ENCODE results near the gene OLFML2A. TPM values are rescaled to one million over a fixed set of nuclear protein-coding genes. Genes with fewer than 3 reads are reported as not detected.
"Not testable (repeated sequence)": the region's sequence is repeated elsewhere in the genome, so short reads cannot be mapped to it uniquely, and the experiment has no call there.

OLFML2A gene
- total RNA-seq, 4 donors from 2014 or later = 13.7 to 33.1 (median 25.7) TPM

- TF ChIP-seq, protein P1, sequence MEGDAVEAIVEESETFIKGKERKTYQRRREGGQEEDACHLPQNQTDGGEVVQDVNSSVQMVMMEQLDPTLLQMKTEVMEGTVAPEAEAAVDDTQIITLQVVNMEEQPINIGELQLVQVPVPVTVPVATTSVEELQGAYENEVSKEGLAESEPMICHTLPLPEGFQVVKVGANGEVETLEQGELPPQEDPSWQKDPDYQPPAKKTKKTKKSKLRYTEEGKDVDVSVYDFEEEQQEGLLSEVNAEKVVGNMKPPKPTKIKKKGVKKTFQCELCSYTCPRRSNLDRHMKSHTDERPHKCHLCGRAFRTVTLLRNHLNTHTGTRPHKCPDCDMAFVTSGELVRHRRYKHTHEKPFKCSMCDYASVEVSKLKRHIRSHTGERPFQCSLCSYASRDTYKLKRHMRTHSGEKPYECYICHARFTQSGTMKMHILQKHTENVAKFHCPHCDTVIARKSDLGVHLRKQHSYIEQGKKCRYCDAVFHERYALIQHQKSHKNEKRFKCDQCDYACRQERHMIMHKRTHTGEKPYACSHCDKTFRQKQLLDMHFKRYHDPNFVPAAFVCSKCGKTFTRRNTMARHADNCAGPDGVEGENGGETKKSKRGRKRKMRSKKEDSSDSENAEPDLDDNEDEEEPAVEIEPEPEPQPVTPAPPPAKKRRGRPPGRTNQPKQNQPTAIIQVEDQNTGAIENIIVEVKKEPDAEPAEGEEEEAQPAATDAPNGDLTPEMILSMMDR (IDR thresholded peaks at IDR 0.05) = no peak
- TF ChIP-seq POLR2A (IDR thresholded peaks at IDR 0.05) = no peak
Observed at GRCh38 chr9:124830593-124830992, 53.7 kb downstream of the OLFML2A start.

GRCh38 chr9:124831642-124832364 lies 54.9 kb downstream of the OLFML2A start:
- intact Hi-C loops (cut with DNase I; ENCODE audit: low total_unique reads) = no loop called here
- DNase-seq (ENCODE audit: low spot score in 2 of 2) = no peak
- TF ChIP-seq POLR2A (IDR thresholded peaks at IDR 0.05) = no peak
- TF ChIP-seq, protein P1 (IDR thresholded peaks at IDR 0.05) = no peak
- 48 to 56% methylated on average over 9 of the region's 9 CpGs for WGBS, 2 donors
- H3K4me3 ChIP-seq (ENCODE audit: low read depth, poor library complexity, severe bottlenecking) = no peak overlapping the region

More at GRCh38 chr9:124830593-124830992, 53.7 kb downstream of the OLFML2A start:
- DNase-seq (ENCODE audit: low spot score in 2 of 2) = no peak
- intact Hi-C loops (cut with DNase I; ENCODE audit: low total_unique reads) = no loop called here
- no peak overlapping the region for H3K4me3 ChIP-seq (ENCODE audit: low read depth, poor library complexity, severe bottlenecking)
- 68 to 70% methylated on average over 4 of the region's 4 CpGs for WGBS, 2 donors

- no peak for DNase-seq (ENCODE audit: low spot score in 2 of 2)
- intact Hi-C loops (cut with DNase I; ENCODE audit: low total_unique reads) = no loop called here
- no peak overlapping the region for H3K4me3 ChIP-seq (ENCODE audit: low read depth, poor library complexity, severe bottlenecking)
- no peak for TF ChIP-seq POLR2A (IDR thresholded peaks at IDR 0.05)
- TF ChIP-seq, protein P1 (IDR thresholded peaks at IDR 0.05) = no peak
- 24 to 34% methylated on average over 5 to 7 of the region's 7 CpGs for WGBS, 2 donors
Observed at GRCh38 chr9:124834591-124834990, 57.7 kb downstream of the OLFML2A start.

DNA sequence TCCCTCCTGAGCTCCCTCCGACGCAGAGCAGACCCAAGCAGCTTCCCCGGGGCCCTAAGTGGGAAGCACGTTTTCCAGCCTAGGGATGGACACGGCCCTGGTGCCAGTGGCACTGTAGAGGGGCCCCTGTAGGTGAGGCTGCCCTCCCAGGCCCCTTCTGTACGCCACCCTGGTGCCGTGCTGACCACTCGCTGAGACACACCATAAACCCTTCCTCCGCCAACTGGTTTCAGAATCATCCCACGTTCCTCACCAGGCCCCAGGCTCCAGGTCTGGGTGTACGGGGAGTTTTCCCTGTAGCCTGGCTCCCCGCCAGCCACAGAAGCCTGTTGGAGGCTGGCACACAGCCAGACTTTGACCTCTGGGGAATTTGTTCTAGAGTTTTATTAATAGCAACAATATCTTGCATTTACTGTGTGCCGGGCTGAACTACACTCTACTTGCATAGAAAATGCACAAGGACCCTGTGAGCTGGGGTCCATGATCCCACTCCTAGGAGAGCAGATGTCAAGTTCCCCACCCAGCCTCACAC lies 58.2 kb downstream of the OLFML2A start:
- TF ChIP-seq POLR2A (IDR thresholded peaks at IDR 0.05) = no peak
- TF ChIP-seq, protein P1 (IDR thresholded peaks at IDR 0.05) = no peak
- H3K4me3 ChIP-seq (ENCODE audit: low read depth, poor library complexity, severe bottlenecking) = no peak overlapping the region
- intact Hi-C loops (cut with DNase I; ENCODE audit: low total_unique reads) = no loop called here
- WGBS, 2 donors = 45 to 52% methylated on average over 13 of the region's 13 CpGs
- peak in 1 of 2 donors; percentile 89 for DNase-seq (ENCODE audit: low spot score in 2 of 2)

DNA sequence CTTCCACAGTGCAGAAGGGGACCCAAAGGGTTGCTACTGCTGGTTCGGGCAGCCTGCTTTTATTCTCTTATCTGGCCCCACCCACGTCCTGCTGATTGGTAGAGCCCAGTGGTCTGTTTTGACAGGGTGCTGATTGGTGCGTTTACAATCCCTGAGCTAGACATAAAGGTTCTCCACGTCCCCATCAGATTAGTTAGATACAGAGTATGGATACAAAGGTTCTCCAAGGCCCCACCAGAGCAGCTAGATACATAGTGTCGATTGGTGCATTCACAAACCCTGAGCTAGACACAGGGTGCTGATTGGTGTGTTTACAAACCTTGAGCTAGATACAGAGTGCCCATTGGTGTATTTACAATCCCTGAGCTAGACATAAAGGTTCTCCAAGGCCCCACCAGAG lies 61.2 kb downstream of the OLFML2A start:
- H3K4me3 ChIP-seq (ENCODE audit: low read depth, poor library complexity, severe bottlenecking); intact Hi-C loops (cut with DNase I; ENCODE audit: low total_unique reads); DNase-seq (ENCODE audit: low spot score in 2 of 2): not testable (repeated sequence)
- 73 to 82% methylated on average over 5 of the region's 5 CpGs for WGBS, 2 donors

DNA sequence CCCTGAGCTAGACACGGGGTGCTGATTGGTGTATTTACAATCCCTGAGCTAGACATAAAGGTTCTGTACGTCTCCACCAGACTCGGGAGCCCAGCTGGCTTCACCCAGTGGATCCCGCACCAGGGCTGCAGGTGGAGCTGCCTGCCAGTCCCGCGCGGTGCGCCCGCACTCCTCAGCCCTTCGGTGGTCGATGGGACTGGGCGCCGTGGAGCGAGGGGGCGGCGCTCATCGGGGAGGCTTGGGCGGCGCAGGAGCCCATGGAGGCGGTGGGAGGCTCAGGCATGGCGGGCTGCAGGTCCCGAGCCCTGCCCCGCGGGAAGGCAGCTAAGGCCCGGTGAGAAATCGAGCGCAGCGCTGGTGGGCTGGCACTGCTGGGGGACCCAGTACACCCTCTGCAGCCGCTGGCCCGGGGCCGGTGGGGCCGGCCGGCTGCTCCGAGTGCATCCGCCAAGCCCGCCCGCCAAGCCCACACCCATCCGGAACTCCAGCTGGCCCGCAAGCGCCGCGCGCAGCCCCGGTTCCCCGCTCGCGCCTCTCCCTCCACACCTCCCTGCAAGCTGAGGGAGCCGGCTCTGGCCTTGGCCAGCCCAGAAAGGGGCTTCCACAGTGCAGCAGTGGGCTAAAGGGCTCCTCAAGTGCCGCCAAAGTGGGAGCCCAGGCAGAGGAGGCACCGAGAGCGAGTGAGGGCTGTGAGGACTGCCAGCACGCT lies 61.8 kb downstream of the OLFML2A start:
- DNase-seq (ENCODE audit: low spot score in 2 of 2); intact Hi-C loops (cut with DNase I; ENCODE audit: low total_unique reads); H3K4me3 ChIP-seq (ENCODE audit: low read depth, poor library complexity, severe bottlenecking): not testable (repeated sequence)
- 66 to 89% methylated on average over 18 to 25 of the region's 52 CpGs for WGBS, 2 donors

Data from lower leg skin (tissue), 4 donors.